ENCODE results near the gene FAM174B.

FAM174B gene

DNA sequence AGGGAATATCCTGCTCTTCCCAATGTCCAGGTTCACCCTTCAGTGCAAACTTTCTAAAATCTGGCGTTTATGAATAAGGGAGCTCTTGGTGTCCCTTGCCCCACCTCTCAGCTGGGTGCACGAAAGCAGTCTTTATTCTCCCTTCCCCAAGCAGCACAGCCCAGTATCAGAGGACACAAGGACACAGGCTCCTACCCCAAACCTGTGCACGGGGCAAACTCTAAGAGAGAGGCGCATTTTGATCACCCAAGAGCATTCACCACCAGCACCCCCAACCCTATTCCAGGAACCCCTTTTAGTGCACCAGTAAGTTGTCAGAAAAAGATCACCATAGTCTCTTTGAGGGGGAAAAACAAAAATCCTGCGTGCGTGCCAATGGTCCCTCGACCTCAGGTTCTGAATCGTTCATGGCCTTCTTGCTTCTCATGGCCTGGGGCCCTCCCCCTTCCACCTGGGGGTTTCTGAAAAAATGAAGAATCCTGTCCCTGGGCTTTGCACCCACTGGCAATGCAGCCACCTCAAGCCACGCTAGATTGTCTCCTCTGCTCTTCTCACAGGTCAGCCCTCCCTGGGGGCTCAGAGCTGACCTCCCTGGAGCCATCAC lies 78.9 kb downstream of the FAM174B start:
- TF ChIP-seq, protein P1, sequence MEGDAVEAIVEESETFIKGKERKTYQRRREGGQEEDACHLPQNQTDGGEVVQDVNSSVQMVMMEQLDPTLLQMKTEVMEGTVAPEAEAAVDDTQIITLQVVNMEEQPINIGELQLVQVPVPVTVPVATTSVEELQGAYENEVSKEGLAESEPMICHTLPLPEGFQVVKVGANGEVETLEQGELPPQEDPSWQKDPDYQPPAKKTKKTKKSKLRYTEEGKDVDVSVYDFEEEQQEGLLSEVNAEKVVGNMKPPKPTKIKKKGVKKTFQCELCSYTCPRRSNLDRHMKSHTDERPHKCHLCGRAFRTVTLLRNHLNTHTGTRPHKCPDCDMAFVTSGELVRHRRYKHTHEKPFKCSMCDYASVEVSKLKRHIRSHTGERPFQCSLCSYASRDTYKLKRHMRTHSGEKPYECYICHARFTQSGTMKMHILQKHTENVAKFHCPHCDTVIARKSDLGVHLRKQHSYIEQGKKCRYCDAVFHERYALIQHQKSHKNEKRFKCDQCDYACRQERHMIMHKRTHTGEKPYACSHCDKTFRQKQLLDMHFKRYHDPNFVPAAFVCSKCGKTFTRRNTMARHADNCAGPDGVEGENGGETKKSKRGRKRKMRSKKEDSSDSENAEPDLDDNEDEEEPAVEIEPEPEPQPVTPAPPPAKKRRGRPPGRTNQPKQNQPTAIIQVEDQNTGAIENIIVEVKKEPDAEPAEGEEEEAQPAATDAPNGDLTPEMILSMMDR (conservative IDR thresholded peaks at IDR 0.05): no peak
- no peak overlapping the region for H3K27ac ChIP-seq

DNA sequence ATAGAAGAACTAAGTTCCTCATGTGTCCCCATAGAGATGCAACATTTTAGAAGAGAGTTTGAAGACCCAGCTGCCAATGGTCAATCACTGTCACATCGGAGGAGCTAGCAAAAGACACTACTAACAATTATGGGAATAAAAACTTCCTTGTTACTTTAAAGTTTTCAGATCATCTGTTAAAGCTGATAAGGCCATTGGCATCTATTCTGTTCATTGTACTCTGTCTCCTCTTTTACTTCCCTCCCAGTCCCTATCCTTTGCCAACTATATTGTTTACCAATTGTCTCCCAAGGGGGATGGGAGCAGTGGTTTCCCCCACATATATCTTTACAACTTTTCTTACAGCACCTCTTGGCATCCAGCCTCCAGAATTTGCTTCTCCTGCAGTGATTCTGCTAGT lies 81.0 kb downstream of the FAM174B start:
- TF ChIP-seq, protein P1 (conservative IDR thresholded peaks at IDR 0.05): no peak
- H3K27ac ChIP-seq: no peak overlapping the region

DNA sequence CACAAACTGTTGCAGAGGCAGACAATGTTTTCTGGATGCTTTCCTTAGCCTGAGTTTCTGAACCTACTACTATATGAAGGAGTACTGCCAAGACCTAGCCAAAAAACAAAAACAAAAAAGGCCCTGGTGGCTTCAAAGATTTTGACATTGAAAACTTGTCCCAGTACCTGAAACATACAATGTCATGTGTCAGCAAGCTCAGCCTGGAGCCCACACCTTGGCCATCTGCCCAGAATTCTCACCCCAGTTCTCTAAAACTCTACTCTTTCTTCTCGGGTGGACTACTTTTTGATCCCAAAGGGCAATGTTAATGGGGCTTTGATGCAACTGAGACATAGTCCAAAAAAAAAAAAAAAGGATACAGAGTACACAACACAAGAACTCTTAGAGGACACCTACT lies 81.4 kb downstream of the FAM174B start:
- no peak overlapping the region for H3K27ac ChIP-seq
- TF ChIP-seq, protein P1 (conservative IDR thresholded peaks at IDR 0.05): no peak

DNA sequence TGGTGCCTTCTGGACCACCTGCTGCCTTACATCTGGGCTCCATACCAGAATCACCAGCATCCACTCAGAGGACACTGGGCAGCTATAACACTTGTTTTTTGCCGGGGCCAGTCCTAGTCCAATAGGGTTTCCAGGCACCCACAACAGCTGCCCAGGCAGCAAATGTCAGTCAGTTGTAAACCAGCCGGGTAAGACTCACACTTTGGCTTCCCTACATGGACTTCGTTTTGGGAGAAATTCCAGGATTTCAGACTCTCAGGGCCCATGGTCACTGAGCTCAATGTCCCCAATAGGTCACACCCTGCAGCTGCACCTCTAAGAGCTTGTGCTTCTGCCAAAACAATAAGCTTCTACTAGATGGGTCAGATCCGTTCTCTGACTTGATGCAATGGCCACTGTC lies 83.8 kb downstream of the FAM174B start:
- no peak overlapping the region for H3K27ac ChIP-seq
- TF ChIP-seq, protein P1 (conservative IDR thresholded peaks at IDR 0.05): no peak

DNA sequence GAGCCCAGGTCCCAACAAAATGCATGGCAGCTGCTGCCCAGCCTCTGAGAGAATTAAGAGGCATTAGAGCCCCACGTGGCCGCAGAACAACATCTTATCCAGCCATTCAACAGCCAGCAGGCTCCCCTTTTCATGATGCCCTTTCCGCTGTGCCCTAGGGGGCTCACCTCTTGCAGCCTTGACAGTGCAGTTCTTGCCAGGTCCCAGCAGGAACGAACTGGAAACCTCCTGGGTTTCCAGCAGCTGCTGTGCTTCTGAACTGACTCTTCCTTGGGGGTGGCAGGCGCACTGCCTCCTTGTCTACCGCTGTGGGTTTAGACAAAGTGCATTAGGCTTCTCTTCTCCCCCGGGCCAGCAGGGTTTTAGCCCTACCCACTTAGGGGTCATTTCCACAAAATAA lies 85.2 kb downstream of the FAM174B start:
- no peak overlapping the region for H3K27ac ChIP-seq

DNA sequence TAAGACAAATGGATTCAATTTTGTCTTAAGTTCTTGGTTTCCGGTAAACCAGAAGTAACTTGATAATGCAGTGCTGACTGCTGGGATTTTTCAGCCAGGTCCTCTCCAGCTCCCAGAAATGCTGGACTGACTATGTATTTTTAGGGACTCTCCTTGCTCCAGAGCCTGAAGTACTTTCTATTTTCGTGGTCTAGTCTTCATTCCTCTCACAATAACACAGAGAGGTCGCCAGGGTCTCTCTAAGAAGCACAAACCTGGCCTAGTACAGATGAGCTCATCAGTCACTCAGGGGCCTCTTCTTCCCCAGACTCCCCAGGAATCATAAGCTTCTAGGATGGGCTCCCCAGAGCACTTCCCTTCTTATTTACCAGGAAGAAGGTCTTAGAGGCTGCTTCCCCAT lies 85.8 kb downstream of the FAM174B start:
- TF ChIP-seq, protein P1 (conservative IDR thresholded peaks at IDR 0.05): no peak
- no peak overlapping the region for H3K27ac ChIP-seq

More for the DNA sequence above, 85.2 kb downstream of the FAM174B start:
- TF ChIP-seq, protein P1 (conservative IDR thresholded peaks at IDR 0.05): no peak

Measured in VCaP (cell line).